Astrocyte (in vitro differentiated cells and primary cell): ENCODE measurements around the gene RNPS1. TPM values are rescaled to one million over a fixed set of nuclear protein-coding genes. Genes with fewer than 3 reads are reported as not detected.

ENCODE experiments used
- DNase-seq: peaks from one replicate; pipeline ENCODE4 v3.0.0-alpha.2; 2010; ENCODE audit warnings: low read depth
- FAIRE-seq: peaks from 2 replicates; lab custom pipeline; 2011; peaks lifted over from hg19 to GRCh38; lab: Jason Lieb, UNC
- H2AFZ ChIP-seq: 2 replicates; pipeline ENCODE4 v1.6.0; 2012; ENCODE audit warnings: low read depth, low read length, inconsistent platforms
- H3K27ac ChIP-seq: 2 replicates; pipeline ENCODE4 v1.5.1; 2011; ENCODE audit warnings: low read depth, low read length, inconsistent platforms
- H3K27me3 ChIP-seq: 2 replicates; pipeline ENCODE4 v1.6.0; 2011; ENCODE audit warnings: low read length, inconsistent platforms; ENCODE audit not compliant: insufficient read depth
- H3K36me3 ChIP-seq: 2 replicates; pipeline ENCODE4 v1.5.1; 2011; ENCODE audit warnings: low read length, inconsistent platforms; ENCODE audit not compliant: insufficient read depth
- H3K4me1 ChIP-seq: 2 replicates; pipeline ENCODE4 v1.5.1; 2011; ENCODE audit warnings: low read length, inconsistent platforms; ENCODE audit not compliant: insufficient read depth
- H3K4me2 ChIP-seq: 2 replicates; pipeline ENCODE4 v1.6.0; 2012; ENCODE audit warnings: low read length, inconsistent platforms
- H3K4me3 ChIP-seq: 2 replicates; pipeline ENCODE4 v1.5.1; 2011; ENCODE audit warnings: low read depth, mild to moderate bottlenecking, low read length, inconsistent platforms; ENCODE audit not compliant: insufficient read depth
- H3K79me2 ChIP-seq: 2 replicates; pipeline ENCODE4 v1.6.0; 2012; ENCODE audit warnings: mild to moderate bottlenecking, low read length, inconsistent platforms; ENCODE audit not compliant: insufficient read depth
- H3K9ac ChIP-seq: 2 replicates; pipeline ENCODE4 v1.6.0; 2012; ENCODE audit warnings: mild to moderate bottlenecking, low read length, inconsistent platforms
- H3K9me3 ChIP-seq: 2 replicates; pipeline ENCODE4 v1.5.1; 2012; ENCODE audit warnings: low read depth, mild to moderate bottlenecking, low read length, inconsistent platforms; ENCODE audit not compliant: insufficient read depth
- H4K20me1 ChIP-seq: 2 replicates; pipeline ENCODE4 v1.6.0; 2012; ENCODE audit warnings: low read length, inconsistent platforms; ENCODE audit not compliant: insufficient read depth
- H3K27ac Mint-ChIP-seq: one replicate; pipeline ENCODE4 v1.8.0; 2021; ENCODE audit warnings: mild to moderate bottlenecking, mixed read lengths; ENCODE audit not compliant: unreplicated experiment
- H3K27me3 Mint-ChIP-seq: one replicate; pipeline ENCODE4 v1.8.0; 2021; ENCODE audit warnings: low read depth, mixed read lengths; ENCODE audit not compliant: unreplicated experiment
- H3K36me3 Mint-ChIP-seq: one replicate; pipeline ENCODE4 v1.8.0; 2021; ENCODE audit warnings: low read depth, mixed read lengths; ENCODE audit not compliant: unreplicated experiment
- H3K4me1 Mint-ChIP-seq: one replicate; pipeline ENCODE4 v1.8.0; 2021; ENCODE audit warnings: low read depth, mixed read lengths; ENCODE audit not compliant: unreplicated experiment
- H3K4me3 Mint-ChIP-seq: one replicate; pipeline ENCODE4 v1.8.0; 2021; ENCODE audit warnings: mild to moderate bottlenecking, moderate library complexity, mixed read lengths; ENCODE audit not compliant: unreplicated experiment
- H3K9me3 Mint-ChIP-seq: one replicate; pipeline ENCODE4 v1.8.0; 2021; ENCODE audit warnings: mild to moderate bottlenecking, mixed read lengths; ENCODE audit not compliant: unreplicated experiment
- CTCF ChIP-seq: IDR thresholded peaks from 2 replicates; pipeline ENCODE4 v1.5.1; 2011; ENCODE audit warnings: low read depth, mild to moderate bottlenecking, inconsistent platforms, low read length, moderate library complexity; ENCODE audit not compliant: insufficient read depth
- EZH2 ChIP-seq: IDR thresholded peaks from 2 replicates; pipeline ENCODE4 v1.6.1; 2012; ENCODE audit warnings: mild to moderate bottlenecking, low read length, inconsistent platforms; ENCODE audit not compliant: insufficient read depth
- total RNA-seq: library from RNA; stranded (reverse); gene quantifications from 2 replicates; pipeline ENCODE4 v1.2.1, GENCODE V29; 2021

Gene RNPS1
- total RNA-seq, 1 donor from 2014 or later, result 209 TPM

GRCh38 chr16:2256531-2257140, 11.3 kb downstream of the RNPS1 start:
- DNase-seq, result no peak
- H2AFZ ChIP-seq, result no peak overlapping the region
- H3K27me3 ChIP-seq, result no peaks in the 10 kb centered on the region
- Mint-ChIP-seq H3K27ac (no peak overlapping the region), H3K27me3 (no peaks in the 10 kb centered on the region), H3K9me3 (no peaks in the 10 kb centered on the region), H3K4me3 (no peak overlapping the region), H3K4me1 (peaks cover 9% of the 10 kb centered on the region), H3K36me3 (peaks cover 15% of the 10 kb centered on the region)
- no peak overlapping the region for H3K4me2 ChIP-seq
- H3K4me3 ChIP-seq, result no peak overlapping the region
- H3K9me3 ChIP-seq, result no peaks in the 10 kb centered on the region
- H3K4me1 ChIP-seq, result peaks cover 7% of the 10 kb centered on the region
- no peak for TF ChIP-seq EZH2
- no peak for TF ChIP-seq CTCF
- H3K27ac ChIP-seq, result no peak overlapping the region
- H3K79me2 ChIP-seq, result peaks cover 51% of the 10 kb centered on the region
- FAIRE-seq, result no peak
- H3K9ac ChIP-seq, result no peak overlapping the region
- peaks cover 65% of the 10 kb centered on the region for H3K36me3 ChIP-seq
- peaks cover 72% of the 10 kb centered on the region for H4K20me1 ChIP-seq

- Histone ChIP-seq H3K27me3 (no peaks in the 10 kb centered on the region), H3K36me3 (peaks cover 45% of the 10 kb centered on the region), H3K4me2 (no peak overlapping the region), H3K4me3 (no peak overlapping the region), H3K4me1 (peaks cover 7% of the 10 kb centered on the region), H3K79me2 (peaks cover 25% of the 10 kb centered on the region), H2AFZ (no peak overlapping the region), H3K9me3 (no peaks in the 10 kb centered on the region), H3K9ac (no peak overlapping the region), H3K27ac (no peak overlapping the region), H4K20me1 (peaks cover 61% of the 10 kb centered on the region)
- no peaks in the 10 kb centered on the region for H3K27me3 Mint-ChIP-seq
- H3K4me3 Mint-ChIP-seq, result peak overlapping the region; percentile 64
- peaks cover 9% of the 10 kb centered on the region for H3K4me1 Mint-ChIP-seq
- H3K36me3 Mint-ChIP-seq, result peaks cover 15% of the 10 kb centered on the region
- DNase-seq (no peak), FAIRE-seq (no peak)
- TF ChIP-seq EZH2 (no peak), CTCF (no peak)
- no peak overlapping the region for H3K27ac Mint-ChIP-seq
- no peaks in the 10 kb centered on the region for H3K9me3 Mint-ChIP-seq
These were observed 14.6 kb downstream of the RNPS1 start for GRCh38 chr16:2253293-2253692.

GRCh38 chr16:2252806-2253148, 15.1 kb downstream of the RNPS1 start:
- FAIRE-seq (no peak), DNase-seq (no peak)
- Histone ChIP-seq H3K79me2 (peaks cover 21% of the 10 kb centered on the region), H3K4me3 (no peak overlapping the region), H3K27ac (peak overlapping the region; percentile 19), H4K20me1 (peaks cover 56% of the 10 kb centered on the region), H3K9ac (no peak overlapping the region), H2AFZ (no peak overlapping the region), H3K4me1 (peaks cover 7% of the 10 kb centered on the region), H3K9me3 (no peaks in the 10 kb centered on the region), H3K36me3 (peaks cover 41% of the 10 kb centered on the region), H3K27me3 (no peaks in the 10 kb centered on the region), H3K4me2 (no peak overlapping the region)
- Mint-ChIP-seq H3K9me3 (no peaks in the 10 kb centered on the region), H3K27me3 (no peaks in the 10 kb centered on the region), H3K4me3 (peak overlapping the region; percentile 64), H3K27ac (no peak overlapping the region), H3K36me3 (peaks cover 15% of the 10 kb centered on the region), H3K4me1 (peaks cover 9% of the 10 kb centered on the region)
- TF ChIP-seq CTCF (no peak), EZH2 (no peak)
